ENCODE data around the gene FAM53B. TPM values are rescaled to one million over a fixed set of nuclear protein-coding genes. Genes with fewer than 3 reads are reported as not detected.

Gene FAM53B
- total RNA-seq, 1 experiment from 2014 or later = 10.0 TPM

DNA sequence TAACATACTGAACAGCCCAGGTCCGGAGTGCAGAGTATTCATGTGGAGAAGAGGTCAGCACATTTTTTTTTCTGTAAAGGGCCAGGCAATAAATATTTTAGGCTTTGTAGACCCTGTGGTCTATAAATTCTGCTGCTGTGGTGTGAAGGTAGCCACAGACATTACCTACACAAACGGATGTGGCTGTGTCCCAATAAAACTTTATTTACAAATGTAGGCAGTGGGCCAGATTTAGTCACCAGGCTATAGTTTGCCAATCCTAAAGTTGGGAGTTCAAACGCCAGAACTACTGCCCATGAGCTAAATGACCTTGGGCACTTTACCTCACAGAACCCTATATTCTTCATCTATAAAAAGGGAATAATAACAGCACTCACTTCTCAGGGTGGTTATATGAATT, 13.4 kb downstream of the FAM53B start:
- no peak for DNase-seq (ENCODE audit: extremely low read depth, low read depth)

DNA sequence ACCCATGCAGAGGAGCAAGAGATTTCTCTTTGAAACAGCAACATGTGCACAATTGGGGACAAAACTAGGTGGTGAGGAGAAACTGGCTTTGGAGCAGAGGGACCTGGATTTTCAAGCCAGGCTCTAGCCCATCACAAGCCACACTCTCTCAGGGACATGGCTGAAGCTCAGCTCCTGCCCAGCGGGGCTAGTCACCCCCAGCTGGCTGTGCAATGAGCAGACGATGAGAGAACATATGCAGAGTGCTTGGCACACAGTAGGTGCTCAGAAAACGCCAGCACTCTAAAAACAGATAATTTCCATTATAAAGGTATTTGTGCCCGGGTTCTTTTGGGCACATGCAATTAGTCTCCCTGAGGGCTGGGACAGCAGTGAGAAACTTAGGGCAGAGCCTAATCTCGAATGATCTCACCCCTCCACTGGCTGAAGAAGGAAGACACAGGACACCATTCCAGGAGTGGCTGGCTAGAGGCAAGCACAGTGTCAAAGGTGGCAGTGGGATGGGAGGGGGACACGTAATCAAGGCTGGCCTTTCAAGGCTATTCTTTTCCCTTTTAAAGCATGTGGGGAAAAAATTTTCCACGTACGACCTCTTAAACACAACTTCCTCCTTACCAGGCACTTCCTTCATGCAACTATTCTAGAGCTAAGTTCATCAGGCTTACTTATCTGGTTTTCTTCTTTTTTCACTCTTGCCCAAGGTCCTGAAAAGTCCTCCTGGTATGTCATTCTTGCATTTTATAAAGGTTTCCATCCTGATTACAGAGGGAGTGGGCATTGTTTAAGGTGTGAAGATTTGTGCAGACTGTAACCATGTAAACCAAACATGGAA, 15.1 kb downstream of the FAM53B start:
- DNase-seq (ENCODE audit: extremely low read depth, low read depth) = no peak

DNA sequence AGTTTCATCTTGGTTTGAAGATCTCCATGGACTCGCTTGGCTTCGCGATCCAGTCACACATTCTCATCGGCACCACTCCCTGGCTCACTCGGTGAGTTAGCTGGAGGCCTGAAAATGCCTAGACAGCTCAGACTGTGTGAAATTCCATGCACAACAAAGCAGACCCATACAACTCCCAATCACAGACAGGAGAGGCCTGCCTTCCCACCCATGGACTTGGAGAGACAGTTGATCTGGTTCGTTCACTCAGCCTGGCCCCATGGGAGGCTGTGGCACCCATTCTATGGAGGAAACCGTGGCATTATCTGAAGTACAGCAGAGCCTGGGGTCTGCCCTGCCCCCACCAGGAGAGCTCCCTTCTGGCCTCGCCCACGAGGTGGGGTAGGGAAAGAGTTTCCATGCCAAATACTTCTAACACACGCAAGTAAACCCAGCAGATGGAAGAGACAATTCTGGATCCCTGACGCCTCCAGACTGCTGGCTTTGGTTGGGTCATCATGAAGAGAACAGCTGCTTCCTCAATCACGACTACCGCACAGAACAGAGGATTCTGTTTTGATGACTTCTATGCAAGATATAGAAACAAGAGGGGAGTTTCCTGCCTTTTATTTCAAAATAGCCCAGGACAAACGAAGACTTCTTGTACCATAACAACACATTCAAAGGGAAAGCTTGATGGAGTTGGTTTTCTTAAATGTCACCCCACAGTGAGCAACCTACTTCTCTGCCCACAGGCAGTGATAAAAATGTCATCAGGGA, 15.9 kb downstream of the FAM53B start:
- no peak for DNase-seq (ENCODE audit: extremely low read depth, low read depth)

DNA sequence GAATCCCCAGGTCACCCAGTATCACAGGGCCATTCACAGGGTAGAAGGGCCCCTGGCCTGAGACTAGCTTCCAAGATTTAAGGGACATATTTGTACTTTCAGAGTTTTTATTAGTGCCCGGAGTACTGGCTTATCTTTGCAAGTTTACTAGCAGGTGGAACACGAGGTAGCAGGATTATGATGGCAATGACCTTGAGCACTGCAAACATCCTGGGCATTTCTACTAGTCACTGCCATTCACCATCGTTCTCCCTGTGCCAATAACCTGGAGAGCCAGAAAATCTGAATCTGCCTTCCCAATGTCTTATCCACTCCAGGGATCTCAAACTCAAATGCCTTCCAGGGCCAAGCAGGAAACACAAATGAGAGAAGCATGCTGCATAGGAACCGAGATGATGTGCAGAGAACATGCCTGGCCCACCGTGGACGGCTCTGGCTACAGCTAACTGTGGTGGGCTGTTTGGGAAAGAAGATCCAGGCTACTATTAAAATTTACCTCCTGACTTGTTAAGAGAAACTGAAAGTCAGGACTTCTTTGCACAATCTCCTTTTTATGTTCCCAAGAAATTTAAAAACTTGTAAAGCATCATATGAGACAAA, 16.7 kb downstream of the FAM53B start:
- DNase-seq (ENCODE audit: extremely low read depth, low read depth) = no peak

DNA sequence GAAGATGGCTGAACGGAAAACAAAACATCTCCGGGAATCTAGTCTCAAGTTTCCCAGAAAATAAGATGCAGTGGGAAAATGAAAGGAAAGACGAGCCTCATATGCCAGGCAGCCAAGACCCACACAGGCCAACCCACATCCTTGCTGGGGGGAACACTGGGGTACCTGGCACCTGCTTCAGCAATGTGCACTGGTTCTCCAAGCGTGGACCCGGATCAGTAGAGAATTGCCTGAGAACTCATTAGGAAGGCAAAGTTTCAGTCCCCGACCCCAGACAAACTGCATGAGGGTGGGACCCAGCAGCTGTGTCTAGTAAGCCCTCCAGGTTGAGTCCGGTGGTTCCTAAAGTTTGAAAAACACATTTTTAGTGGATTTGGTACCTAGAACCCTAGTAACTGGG, 18.4 kb downstream of the FAM53B start:
- no peak for DNase-seq (ENCODE audit: extremely low read depth, low read depth)

DNA sequence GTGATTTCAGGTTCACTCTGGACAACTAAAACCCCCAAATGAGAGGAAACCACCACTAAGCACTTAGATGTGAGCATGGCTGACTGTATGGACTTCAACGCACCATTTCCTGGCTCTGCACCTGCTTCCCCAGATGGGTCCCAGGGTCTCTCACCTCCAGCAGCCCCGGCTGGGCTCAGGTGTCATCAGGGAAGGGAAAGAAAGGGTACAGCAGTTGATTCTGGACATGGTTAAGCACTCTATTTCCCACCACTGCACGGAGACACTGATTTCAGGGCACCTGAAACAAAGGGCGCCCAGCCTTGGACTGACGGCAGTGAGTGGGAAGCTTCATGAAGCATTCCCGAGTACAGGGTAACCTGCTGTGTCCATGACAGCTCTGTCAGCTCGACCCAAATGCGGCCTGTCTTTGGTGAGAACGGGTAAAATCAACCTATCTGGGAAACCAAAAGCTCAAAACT, 19.0 kb downstream of the FAM53B start:
- DNase-seq (ENCODE audit: extremely low read depth, low read depth) = no peak

DNA sequence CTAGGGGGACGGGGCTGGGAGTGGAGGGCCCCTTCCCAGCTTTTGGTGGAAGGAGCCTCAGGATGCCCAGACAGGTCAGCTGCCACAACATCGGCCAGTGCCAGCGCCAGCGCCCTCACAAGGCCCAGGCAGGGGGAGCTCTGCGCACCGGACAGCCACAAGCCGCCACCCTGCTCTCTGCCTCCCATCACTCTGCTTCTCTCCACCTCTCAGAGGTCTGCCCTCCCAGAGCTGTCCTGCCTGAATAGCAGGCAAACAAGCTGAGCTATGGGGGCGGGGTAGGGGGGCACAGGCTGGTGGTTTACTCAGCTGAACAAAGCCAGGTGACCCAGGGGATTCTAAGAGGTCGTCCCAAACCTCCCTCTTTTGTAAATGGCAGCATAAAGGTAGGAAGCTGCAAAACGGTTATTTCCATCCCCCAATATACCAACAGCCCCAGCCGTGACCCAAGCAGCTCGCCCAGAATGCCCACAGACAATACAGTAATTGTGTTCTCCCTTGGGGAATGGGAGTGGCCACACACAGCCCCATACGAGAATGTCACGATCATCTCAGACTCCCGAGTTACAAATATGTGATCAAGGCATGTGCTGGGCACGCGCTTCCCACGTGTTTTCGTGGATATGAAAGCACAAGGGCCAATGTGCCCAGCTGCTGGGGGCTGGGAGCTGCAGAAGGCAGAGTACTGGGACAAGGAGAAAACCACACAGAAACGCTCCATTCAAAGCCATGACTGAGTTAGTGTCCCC, 19.7 kb downstream of the FAM53B start:
- DNase-seq (ENCODE audit: extremely low read depth, low read depth) = no peak

DNA sequence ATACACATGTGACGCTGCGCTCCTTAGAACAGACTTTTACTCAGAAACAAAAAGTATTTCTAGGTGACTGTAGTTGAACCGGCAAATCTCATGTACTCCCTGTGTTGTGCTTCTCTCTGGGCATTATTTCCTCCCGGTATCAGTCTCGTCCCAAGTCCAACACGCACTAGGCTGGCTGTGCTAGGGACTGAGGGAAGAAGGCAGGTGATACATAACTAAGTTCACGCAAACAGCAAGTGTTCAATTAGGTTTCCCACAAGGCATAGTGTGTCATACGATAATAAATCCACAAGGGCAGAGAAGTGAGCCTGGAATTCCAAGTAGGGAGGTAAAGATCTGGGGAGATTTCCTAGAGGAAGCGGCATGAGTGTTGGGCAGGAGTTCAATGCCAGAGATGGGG, 20.4 kb downstream of the FAM53B start:
- no peak for DNase-seq (ENCODE audit: extremely low read depth, low read depth)

DNA sequence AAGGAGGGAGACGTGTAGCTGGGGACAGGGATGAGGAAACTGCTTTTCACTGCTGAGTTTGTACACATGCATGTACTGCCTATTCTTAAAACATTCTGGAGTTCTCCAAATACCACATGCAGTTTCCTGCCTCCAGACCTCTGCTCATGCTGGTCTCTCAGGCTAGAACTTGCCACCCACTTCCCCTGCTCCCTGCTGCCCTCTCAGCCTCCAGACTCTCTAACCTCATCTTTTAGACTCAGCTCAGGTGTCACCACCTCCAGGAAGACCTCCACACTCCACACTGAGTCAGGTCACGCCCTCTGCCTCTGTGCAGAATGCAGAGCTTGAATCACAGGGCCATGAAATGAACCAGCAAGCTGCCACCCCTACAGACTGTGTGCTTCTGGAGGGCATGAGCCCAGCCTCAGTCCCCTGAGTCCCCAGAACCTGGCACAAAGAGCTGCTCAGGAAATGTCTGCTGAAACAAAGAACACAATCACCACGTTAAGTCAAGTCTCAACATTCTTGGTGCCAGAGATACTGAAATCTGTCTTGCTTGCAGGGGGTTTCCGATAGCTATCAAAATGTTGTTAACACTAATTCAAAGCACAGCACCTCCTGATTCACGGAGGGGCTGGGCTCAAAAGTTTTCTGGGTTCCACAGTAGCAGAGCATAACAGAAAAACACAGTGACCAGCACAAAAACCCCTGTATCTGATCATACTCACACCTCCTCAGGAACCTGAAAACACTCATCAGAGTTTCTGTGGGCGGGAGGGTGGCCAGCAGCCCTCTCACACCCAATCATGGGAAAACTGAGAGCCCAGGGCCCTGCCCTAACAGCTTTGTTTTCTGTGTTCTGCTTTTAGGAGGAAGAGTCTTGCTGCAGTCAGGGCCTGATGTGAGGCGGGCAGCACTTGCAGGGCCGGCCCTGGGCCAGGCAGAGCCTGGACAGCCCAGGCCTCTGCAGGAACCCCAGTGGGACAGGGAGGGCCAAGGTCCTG, 21.1 kb downstream of the FAM53B start:
- DNase-seq (ENCODE audit: extremely low read depth, low read depth) = no peak

DNA sequence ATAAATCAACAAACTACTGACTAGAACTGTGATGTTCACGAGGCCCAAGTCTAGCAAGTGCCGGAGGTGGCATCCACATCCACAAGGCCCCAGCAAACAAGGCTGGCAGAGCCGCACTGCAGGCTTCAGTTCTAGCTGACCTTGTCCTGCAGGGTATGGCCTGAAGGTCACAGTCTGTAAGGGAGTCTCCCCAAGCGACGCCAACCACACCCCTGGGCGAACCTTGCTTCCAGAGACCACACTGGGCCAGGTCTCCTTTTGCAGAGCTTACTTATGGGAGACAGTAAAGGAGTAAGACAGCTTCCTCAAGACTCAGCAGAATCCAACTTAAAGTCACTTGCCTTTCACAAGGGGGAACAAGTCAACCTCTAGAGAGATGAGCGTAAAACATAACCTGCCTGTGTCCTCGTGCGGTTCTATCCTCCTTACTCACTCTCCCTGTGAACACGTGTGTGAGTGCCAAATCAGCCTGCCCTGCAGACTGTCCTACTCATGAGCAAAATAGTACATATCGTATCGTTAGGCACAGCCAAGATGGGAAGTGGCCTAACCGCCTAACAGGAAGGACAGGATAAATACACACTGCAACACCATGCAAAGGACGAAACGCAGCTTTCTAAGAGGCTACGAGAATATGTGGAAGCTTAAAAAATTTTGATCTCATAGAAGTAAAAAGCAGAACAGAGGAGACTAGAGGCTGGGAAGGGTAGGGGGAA, 22.7 kb downstream of the FAM53B start:
- no peak for DNase-seq (ENCODE audit: extremely low read depth, low read depth)

DNA sequence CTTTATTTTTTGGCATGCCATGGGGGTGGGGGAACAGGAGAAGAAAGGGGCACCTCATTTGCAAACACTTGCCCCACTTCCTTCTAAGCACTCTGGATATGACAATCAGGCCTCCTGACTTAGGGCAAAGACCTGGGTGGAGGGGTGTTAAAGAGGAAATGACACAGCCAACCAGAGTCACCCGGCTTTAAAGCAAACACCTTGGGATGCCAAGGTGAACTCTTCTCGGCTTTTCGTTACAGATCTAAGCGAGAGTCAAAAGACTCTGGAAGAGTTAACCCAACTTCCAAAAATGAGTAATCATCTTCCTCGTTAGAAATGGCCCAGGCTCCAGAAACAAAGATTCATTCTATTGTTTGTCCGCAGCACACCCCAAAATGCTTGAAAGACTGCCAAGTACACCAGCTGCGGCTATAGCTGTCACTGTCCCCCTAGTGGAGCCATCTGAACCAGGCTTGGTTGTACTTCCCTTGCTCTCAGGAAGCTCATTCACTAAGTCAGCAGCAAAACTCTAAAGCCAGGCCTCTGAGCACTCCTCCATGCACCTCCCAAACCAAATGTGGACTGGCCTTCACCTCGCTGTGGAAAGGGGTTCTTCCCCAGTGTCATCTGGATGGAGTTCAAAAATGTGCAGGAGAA, 24.8 kb downstream of the FAM53B start:
- no peak for DNase-seq (ENCODE audit: extremely low read depth, low read depth)

DNA sequence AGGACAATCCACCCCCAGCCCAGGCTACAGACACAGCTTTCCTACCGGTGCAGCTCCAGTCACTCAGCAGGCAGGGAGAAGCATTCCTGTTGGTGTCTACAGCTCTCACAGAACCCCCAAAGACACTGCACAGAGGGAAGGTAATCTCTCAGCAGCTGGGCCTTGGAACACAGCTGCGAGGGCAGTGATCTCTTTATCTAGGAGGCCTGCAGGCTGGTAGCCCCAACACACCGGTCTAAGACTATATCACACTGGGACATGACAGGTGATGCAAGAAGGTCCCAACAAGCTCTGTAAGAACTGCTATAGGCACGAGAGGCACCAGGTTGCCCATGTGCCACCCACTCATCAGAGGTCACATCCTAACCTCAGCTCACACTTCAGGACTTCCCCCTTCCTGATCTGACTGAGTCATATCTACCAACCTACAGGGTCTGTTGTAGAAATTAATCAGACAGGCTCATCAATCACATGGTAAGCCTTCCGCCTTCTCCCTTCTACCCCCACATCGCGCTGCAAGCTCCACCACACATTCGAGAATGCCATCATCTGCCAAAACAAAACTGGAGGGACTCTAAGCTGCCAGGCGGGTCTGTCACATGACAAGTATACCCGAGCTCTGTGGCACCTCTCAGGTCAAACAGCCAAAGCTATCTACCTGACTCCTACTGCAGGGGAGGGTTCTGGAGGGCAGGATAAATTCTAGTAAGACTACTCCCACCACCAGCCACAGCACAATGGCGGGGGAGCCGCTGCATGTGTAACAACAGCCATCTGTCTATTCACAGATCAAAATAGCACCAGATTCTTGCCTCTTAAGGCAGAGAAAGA, 26.1 kb downstream of the FAM53B start:
- no peak for DNase-seq (ENCODE audit: extremely low read depth, low read depth)

DNA sequence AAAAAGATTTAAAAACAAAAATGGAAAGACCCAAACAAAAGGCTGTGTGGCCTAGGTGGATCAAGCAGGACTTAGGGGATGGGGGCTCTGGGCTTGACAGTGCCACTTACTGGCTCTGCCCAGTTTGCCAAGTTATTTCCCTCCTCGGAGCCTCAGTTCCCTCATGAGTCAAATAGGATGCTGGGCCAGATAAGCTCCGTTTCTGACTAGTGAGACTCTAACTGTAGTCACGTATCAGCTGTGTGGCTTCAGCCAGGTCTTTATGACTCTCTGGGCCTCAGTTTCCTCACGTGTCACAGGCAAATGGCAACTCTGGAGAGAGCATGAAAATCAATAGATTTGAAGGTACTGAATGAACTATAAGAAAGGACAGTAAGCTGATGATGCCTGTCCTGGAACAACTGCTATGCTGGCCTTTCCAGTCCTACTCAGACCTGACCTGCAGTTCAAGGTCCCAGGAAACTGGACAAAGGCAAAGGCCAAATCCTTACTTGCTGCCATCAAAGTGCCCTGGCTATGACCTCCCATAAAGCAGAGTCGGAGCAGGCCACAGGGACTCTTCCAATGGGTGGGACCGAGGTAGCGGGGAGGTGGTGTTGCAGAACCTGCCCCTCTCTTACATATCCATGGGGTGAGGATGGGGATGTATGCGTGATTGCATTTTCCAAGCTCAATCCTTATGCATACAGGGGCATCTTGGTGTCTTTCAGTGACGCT, 27.0 kb downstream of the FAM53B start:
- no peak for DNase-seq (ENCODE audit: extremely low read depth, low read depth)

DNA sequence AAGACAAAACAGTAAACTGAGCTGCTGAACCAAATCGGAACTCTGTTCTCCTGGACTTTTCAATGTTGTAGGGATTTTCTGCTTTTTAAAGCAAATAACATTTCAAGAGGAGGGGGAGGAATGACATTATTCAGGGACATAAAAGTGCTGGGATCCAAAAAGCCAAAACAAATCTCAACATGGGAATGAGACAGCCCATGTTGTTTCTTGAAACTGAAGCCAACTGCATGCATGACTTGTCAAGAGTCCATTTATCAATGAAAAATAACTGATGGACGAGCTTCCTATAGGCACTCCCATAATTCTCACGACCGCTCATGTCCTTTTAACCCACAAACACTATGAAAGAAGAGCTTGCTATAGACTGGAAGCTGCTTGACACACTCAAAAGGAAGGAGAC, 27.8 kb downstream of the FAM53B start:
- DNase-seq (ENCODE audit: extremely low read depth, low read depth) = no peak

DNA sequence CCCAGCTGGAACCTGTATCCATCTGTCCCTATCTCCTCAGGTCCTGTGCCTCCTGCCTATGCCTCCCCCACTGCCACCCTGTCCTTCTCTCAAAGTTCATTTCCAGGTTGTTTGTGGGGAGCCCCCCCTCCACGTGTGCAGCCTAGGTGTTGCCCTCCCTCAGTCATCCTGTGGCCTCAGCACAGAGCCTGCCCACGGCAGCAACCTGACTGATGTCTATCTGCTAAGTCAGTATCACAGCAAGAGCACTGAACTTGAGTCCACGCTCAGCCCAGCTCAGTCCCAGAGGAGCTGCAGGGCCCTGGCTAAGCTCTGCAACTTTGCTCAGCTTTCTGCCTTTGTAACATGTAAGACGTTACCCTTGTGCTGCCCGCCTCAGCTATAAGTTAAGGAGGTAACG, 28.7 kb downstream of the FAM53B start:
- DNase-seq (ENCODE audit: extremely low read depth, low read depth) = no peak

DNA sequence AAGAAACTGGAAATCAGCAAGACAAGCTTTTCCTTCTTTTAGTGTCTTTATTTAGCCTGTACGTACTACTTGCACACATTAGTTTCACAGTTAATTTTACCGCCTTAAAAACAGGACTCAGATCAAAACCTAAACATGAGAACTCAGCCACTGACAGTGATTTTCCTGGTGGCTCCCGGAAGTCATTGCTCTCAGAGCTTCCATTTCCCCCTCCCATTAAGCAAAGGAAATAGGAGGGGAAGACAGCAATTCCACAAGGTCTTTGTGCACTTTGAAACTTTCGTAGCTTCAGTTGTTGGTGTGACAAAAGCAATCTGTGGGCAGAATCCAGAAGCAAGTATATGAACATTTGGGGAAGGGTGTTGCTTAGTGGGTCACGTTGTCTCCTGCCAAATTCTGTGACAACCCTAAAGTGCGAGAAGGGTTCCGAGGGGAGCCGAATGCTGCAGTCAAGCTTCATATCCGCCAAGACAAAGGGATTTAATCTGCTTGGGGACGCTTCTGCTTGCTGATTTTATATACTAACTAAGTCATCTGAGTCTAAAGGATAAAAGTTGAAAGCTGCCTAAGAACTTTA, 30.4 kb downstream of the FAM53B start:
- no peak for DNase-seq (ENCODE audit: extremely low read depth, low read depth)

All from NCI-H460 (cell line).